Sigmoid colon (tissue), 7 donors: ENCODE data around the gene EFCAB8. TPM values are rescaled to one million over a fixed set of nuclear protein-coding genes. Genes with fewer than 3 reads are reported as not detected.

Experiments
- DNase-seq: peaks from one replicate; pipeline ENCODE4 v3.0.0-alpha.2; 2019
- H3K27ac ChIP-seq, 4 donors: fragments of 200-600 bp; sonication (generic); one replicate each; pipeline ENCODE4 v1.5.1; 2016 to 2019; ENCODE audit warnings: mild to moderate bottlenecking in 1 of 4
- H3K27me3 ChIP-seq, 3 donors: fragments of 200-600 bp; sonication (generic); one replicate each; pipeline ENCODE4 v1.5.1; 2019; ENCODE audit warnings: mild to moderate bottlenecking in 1 of 3
- H3K36me3 ChIP-seq, 4 donors: fragments of 200-600 bp; sonication (generic); one replicate each; pipeline ENCODE4 v1.5.1; 2016 to 2019
- H3K4me1 ChIP-seq, 4 donors: fragments of 200-600 bp; sonication (generic); one replicate each; pipeline ENCODE4 v1.5.1; 2017 to 2019
- H3K4me3 ChIP-seq, 4 donors: fragments of 200-600 bp; sonication (generic); one replicate each; pipeline ENCODE4 v1.5.1; 2017 to 2019; ENCODE audit warnings: mild to moderate bottlenecking in 2 of 4, moderate library complexity in 1 of 4
- H3K9me3 ChIP-seq, 4 donors: fragments of 200-600 bp in 3 of 4; sonication (generic) in 3 of 4; one replicate each; pipeline versions ENCODE4 v1.5.1 to v1.6.1; 2013 to 2019
- CTCF ChIP-seq, 4 experiments: fragments of 450-650 bp in 3 of 4; fragments of 200-600 bp in 1 of 4; IDR thresholded peaks; one replicate each; pipeline ENCODE4 v1.5.1; 2016 to 2019; ENCODE audit warnings: antibody characterized with exemption in 4 of 4, mild to moderate bottlenecking in 3 of 4, moderate library complexity in 2 of 4
- EP300 ChIP-seq, 4 donors: sonication (generic); formaldehyde crosslinking; IDR thresholded peaks; one replicate each; pipeline ENCODE4 v1.6.1; 2017; ENCODE audit warnings: antibody characterized with exemption in 4 of 4
- POLR2A ChIP-seq, 2 donors: fragments of 450-650 bp; IDR thresholded peaks; one replicate each; pipeline ENCODE4 v1.6.1; 2016; ENCODE audit warnings: antibody characterized with exemption in 2 of 2, mild to moderate bottlenecking in 2 of 2, moderate library complexity in 2 of 2
- POLR2AphosphoS5 ChIP-seq, 4 donors: sonication (generic); formaldehyde crosslinking; IDR thresholded peaks; one replicate each; pipeline ENCODE4 v1.6.1; 2017; ENCODE audit warnings: antibody characterized with exemption in 4 of 4
- WGBS, 2 donors: extraction: QIAGEN DNeasy Blood & Tissue Kit; methylation state at CpG; one replicate each; pipeline ENCODE4 v1.1.7; 2013; 5-methylcytosine and 5-hydroxymethylcytosine counted together
- intact Hi-C: fragments of 100-400 bp; cut with DNase I; formaldehyde crosslinking; loops from one replicate; pipeline ENCODE4 v1.15.1; 2023
- polyA plus RNA-seq, 3 donors: library from polyadenylated mRNA; stranded (reverse); fragments of 200-250 nt; gene quantifications; one replicate each; pipeline ENCODE4 v1.2.3, GENCODE V29; 2013
- total RNA-seq, 4 donors: library from RNA; depleted of rRNA; stranded (reverse); fragments of >200 nt; gene quantifications; one replicate each; pipeline ENCODE4 v1.1.0, GENCODE V29; 2016
- donor health status: healthy with polysubstance abuse.
- donor health status: Bipolar disorder and iron deficiency.
- donor health status: healthy.

Gene EFCAB8
- total and polyA plus RNA-seq, 7 donors, result 0.06 to 0.83 (median 0.60) TPM; not detected in 3

- TF ChIP-seq POLR2AphosphoS5 (IDR thresholded peaks at IDR 0.05) (no peak), POLR2A (IDR thresholded peaks at IDR 0.05) (no peak), CTCF (IDR thresholded peaks at IDR 0.05) (no peak), EP300 (IDR thresholded peaks at IDR 0.05) (no peak)
- intact Hi-C loops, result no loop called here
- DNase-seq, result no peak
Measured at GRCh38 chr20:32995802-32996201, 137.1 kb downstream of the EFCAB8 start.

GRCh38 chr20:32997431-32997830 lies 138.7 kb downstream of the EFCAB8 start:
- H3K27ac ChIP-seq, result no peak overlapping the region
- intact Hi-C loops, result no loop called here
- H3K4me3 ChIP-seq, result no peak overlapping the region
- peaks cover 0 to 4% (median 0%) of the 10 kb centered on the region in 3 donors for H3K27me3 ChIP-seq
- WGBS, 2 donors, result 52 to 80% methylated on average over 2 of the region's 2 CpGs
- peaks cover 0 to 6% (median 0%) of the 10 kb centered on the region in 4 donors for H3K9me3 ChIP-seq
- H3K4me1 ChIP-seq, result no peaks in the 10 kb centered on the region
- no peaks in the 10 kb centered on the region for H3K36me3 ChIP-seq
- no peak for TF ChIP-seq POLR2A (IDR thresholded peaks at IDR 0.05)
- TF ChIP-seq CTCF (IDR thresholded peaks at IDR 0.05), result no peak
- no peak for TF ChIP-seq POLR2AphosphoS5 (IDR thresholded peaks at IDR 0.05)
- TF ChIP-seq EP300 (IDR thresholded peaks at IDR 0.05), result no peak
- no peak for DNase-seq

More at GRCh38 chr20:32995802-32996201, 137.1 kb downstream of the EFCAB8 start:
- H3K4me3 ChIP-seq, result no peak overlapping the region
- H3K27me3 ChIP-seq, result peaks cover 0 to 4% (median 0%) of the 10 kb centered on the region in 3 donors
- H3K4me1 ChIP-seq, result no peaks in the 10 kb centered on the region
- peaks cover 0 to 6% (median 0%) of the 10 kb centered on the region in 4 donors for H3K9me3 ChIP-seq
- no peaks in the 10 kb centered on the region for H3K36me3 ChIP-seq
- no peak overlapping the region for H3K27ac ChIP-seq

- H3K36me3 ChIP-seq, result no peaks in the 10 kb centered on the region
- intact Hi-C loops, result no loop called here
- WGBS, 2 donors, result 58 to 73% methylated on average over 9 of the region's 9 CpGs
Measured at GRCh38 chr20:32999603-33000250, 141.0 kb downstream of the EFCAB8 start.

GRCh38 chr20:33000802-33001466 lies 142.2 kb downstream of the EFCAB8 start:
- no peak for DNase-seq
- TF ChIP-seq POLR2A (IDR thresholded peaks at IDR 0.05) (no peak), CTCF (IDR thresholded peaks at IDR 0.05) (no peak), POLR2AphosphoS5 (IDR thresholded peaks at IDR 0.05) (no peak), EP300 (IDR thresholded peaks at IDR 0.05) (no peak)
- intact Hi-C loops, result no loop called here
- 51 to 71% methylated on average over 9 of the region's 9 CpGs for WGBS, 2 donors
- Histone ChIP-seq H3K4me3 (no peak overlapping the region), H3K9me3 (no peaks in the 10 kb centered on the region), H3K27me3 (peaks cover 0 to 3% (median 0%) of the 10 kb centered on the region in 3 donors), H3K27ac (no peak overlapping the region), H3K36me3 (no peaks in the 10 kb centered on the region), H3K4me1 (no peaks in the 10 kb centered on the region)

More at GRCh38 chr20:32999603-33000250, 141.0 kb downstream of the EFCAB8 start:
- Histone ChIP-seq H3K4me1 (no peaks in the 10 kb centered on the region), H3K9me3 (peaks cover 0 to 6% (median 0%) of the 10 kb centered on the region in 4 donors), H3K27ac (no peak overlapping the region), H3K4me3 (no peak overlapping the region), H3K27me3 (peaks cover 0 to 4% (median 0%) of the 10 kb centered on the region in 3 donors)
- TF ChIP-seq EP300 (IDR thresholded peaks at IDR 0.05), result no peak
- TF ChIP-seq CTCF (IDR thresholded peaks at IDR 0.05), result no peak
- no peak for TF ChIP-seq POLR2A (IDR thresholded peaks at IDR 0.05)
- no peak for TF ChIP-seq POLR2AphosphoS5 (IDR thresholded peaks at IDR 0.05)
- DNase-seq, result no peak
